HG03565 (cell line): ENCODE measurements around the gene LEKR1.
"Not testable (repeated sequence)": the region's sequence is repeated elsewhere in the genome, so short reads cannot be mapped to it uniquely, and the experiment has no call there.

ENCODE experiments used
- ATAC-seq: cut with Tn5 transposase; IDR thresholded peaks from one replicate; pipeline ENCODE4 v1.9.1; 2021; ENCODE audit warnings: mild to moderate bottlenecking, moderate library complexity; ENCODE audit not compliant: unreplicated experiment

Gene LEKR1

GRCh38 chr3:156834435-156834834 lies 8.3 kb downstream of the LEKR1 start:
- ATAC-seq, result no peak

DNA sequence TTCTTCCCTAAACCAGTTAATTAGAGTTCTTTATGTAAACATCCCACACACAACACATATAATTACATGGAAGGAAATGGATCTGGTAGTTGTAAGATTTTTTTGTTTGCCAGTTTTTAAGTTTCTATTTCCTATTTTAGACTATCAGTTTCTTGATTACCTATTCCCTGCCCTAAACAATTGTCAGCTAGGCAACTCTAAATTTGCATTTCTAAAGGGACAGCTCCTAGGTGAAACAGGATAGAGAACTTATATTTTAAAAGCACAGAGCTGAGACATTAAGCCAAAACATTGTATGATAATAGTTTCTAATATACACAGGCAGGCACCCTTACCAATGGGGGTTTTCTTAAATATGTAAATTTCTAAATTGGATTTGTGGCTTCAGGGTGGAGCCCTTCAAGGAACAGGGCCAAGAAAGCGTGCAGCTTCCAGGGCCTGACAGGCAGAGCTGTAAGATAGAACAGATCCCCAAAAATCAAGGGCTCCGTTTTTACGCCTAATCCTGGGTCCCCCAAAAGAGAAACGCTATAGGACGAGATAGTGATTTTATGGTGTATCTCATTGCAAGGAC lies 8.9 kb downstream of the LEKR1 start:
- no peak for ATAC-seq

- ATAC-seq, result no peak
Measured at GRCh38 chr3:156836701-156837100, 10.5 kb downstream of the LEKR1 start.

GRCh38 chr3:156837115-156837514 lies 11.0 kb downstream of the LEKR1 start:
- ATAC-seq, result no peak

GRCh38 chr3:156838035-156838434 lies 11.9 kb downstream of the LEKR1 start:
- ATAC-seq, result no peak

GRCh38 chr3:156840826-156841689 lies 14.9 kb downstream of the LEKR1 start:
- ATAC-seq, result no peak

DNA sequence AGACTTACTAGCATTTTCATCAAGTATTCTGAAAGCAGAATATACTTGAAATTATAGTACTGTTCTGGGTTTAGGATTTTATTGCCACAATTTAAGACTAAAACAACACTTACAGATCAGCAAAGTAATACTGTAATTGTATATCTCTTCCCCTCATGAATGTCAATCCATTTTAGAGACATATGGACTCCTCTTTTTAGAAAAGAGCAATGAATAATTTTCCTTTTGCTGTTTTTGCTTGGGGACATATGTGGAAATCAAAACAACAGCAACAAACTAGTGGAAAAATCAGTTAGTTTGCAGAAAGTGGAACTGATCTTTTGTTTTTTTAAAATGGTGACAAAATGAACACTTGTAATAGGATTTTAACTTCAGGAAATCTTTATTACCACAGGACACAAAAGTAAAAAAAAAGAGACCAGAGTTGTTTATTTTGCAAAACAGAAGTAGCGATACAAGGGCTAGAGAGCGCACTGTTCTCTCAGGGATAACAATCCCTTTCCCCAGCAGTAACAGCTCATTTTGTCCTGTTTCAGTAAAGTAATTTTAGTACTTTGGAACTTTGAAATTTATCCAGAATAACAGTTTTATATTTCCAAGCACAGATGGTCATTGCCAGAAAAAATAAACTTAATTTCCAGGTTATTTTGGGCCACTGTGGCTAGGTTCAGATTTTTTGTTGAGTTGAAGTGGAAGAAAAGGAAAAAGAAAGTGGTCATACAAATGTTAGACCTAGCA lies 17.1 kb downstream of the LEKR1 start:
- ATAC-seq, result no peak

DNA sequence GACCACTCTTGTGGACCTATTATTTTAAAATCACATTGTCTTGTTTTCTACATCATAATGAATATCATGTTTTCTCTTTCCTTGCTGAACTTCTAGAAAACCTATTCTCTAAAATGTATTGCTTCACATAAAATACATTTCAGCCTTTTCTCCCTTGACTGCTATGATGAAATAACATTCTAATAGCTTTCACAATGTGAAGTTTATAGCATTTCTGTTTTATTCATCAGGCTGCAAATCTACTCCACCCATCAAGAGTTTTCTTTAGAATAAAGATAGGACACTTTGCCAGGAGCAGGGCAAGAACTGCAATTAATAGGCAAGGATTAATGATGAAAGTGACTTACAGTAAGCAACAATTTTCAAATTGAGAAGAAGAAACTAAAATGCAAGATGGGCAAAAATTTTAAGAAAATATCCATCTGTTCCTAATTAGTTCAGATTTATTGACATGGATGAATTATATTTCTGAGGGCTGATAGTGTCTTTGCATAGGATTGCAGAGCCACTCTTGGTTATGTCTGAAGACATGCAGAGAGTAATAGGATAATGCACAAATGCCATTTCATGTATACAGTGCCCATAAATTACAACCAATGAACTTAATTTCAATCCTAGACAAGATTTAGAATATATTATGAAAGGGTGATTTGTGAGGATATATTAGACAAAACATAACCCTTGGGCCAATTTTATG lies 21.7 kb downstream of the LEKR1 start:
- no peak for ATAC-seq

- ATAC-seq, result peak; percentile 97
Measured at GRCh38 chr3:156859578-156859977, 33.4 kb downstream of the LEKR1 start.

DNA sequence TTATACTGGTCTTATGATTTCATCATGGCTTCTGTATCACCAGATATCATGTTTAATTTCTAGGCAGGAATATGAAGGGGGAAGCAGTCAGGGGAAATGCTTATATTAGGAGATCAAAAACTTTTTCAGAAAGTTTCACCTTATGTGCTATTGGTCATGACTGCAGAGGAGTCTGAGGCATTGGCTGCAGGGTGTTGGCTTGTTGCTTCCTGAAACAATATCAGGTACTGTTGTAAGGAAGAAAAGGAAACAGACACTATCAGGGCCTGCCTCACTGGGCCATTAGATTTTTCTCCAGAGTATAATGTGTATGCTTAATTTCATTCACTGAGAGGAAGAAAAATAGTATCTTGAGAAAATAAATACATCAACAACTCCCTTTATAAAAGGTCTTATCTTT lies 34.7 kb downstream of the LEKR1 start:
- no peak for ATAC-seq

DNA sequence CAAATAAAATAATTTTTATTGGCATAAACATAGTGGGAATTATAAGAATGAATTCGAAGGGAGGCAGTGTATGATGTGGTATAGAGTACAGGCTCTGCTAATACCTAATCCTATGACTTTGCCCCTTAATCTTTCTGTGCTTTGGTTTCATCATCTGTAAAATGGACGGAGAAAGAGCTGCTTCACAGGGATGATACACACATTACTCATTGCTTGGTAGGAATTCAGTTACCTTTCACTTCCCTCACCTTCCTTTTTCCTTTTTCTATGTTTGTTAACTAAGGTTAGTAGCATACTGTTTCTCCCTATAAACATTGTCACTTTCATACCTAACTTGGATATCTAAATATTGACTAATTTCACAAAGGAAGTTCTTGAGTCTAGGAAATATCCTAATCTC lies 36.2 kb downstream of the LEKR1 start:
- no peak for ATAC-seq

DNA sequence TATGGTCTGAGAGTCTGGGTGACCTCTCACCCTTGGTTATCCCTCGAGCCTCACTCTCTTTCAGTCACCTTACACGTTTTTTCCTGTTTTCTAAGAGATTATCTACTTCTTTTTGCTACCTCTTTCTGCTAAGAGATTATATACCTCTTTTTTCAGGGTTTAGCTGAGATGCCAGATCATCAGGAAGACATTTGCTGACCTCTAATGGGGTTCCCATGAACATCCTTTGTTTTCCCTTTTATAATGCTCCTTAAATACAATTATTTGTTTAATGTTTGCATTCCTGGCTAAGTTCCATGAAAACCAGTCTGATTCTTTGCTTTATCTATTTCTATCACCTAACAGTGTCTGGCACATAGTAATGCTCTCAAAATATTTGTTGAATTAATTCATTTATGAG lies 39.6 kb downstream of the LEKR1 start:
- ATAC-seq, result no peak

DNA sequence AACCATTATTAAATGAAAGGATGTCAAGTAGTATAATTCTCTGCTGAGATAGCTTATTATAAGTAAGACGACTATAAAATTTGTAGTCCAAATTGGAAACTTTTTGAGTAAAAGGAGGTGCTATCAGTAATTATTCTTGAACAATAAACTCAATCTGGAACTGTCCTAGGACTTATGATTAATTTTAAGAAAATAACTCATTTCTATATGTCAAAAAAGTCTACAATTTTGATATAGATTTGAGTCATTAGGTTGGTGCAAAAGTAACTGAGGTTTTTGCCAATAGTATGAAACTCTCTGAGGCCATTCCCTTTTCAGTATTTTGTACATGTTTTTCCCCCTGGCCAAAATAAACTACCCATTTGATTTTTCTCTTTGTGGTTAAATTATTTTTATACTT lies 41.0 kb downstream of the LEKR1 start:
- ATAC-seq, result no peak

DNA sequence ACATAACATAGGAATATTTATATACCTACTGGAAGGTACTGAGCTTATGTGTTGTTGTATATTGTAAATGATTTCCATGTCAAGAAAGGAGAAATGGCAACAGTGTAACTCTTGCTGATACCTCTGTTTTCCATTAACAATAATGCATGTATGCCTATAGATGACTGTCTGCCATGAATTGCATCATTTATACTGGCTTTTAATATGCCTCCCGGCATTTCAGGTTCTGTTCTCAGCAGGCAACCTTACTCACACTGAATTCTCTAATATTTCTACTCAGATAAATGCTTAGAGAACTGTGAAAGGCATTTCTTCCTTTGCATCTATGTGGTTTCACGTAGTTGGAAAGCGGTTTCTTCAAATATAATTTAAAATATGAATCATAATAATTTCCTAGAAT lies 41.8 kb downstream of the LEKR1 start:
- no peak for ATAC-seq

- ATAC-seq, result no peak
Measured at GRCh38 chr3:156873906-156874305, 47.8 kb downstream of the LEKR1 start.

DNA sequence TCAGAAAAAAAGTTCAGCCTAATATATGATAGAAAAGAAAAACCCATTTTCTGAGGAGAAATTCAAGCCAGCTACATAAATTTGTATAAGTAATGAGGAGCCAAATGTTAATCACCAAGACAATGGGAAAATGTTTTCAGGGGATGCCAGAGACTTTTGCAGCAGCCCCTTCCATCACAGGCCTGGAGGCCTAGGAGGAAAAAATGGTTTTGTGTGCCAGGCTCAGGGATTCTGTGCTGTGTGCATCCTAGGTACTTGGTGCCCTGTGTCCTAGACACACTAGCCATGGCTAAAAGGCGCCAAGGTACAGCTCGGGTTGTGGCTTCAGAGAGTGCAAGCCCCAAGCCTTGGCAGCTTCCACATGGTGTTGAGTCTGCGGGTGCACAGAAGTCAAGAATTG lies 53.3 kb downstream of the LEKR1 start:
- ATAC-seq, result not testable (repeated sequence)

DNA sequence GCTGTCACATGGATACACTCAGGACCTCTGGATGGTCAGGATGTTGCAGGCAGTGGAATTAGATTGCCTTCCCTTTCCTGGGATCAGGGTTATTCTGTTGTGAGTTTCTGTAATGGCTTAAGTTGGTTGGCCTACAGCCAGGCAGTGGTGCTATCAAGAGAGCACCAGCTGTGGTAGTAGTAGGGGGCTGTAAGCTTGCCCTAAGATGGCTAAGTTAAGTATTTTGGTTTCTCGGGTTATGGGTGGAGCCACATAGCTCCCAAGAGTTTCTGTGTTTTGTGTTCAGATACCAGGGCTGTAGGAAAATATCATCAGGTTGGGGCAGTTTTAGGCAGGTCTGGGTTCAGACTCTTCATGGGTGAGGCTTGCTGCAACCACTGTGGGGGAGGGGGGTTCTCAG lies 59.6 kb downstream of the LEKR1 start:
- ATAC-seq, result no peak

GRCh38 chr3:156888176-156888575 lies 62.0 kb downstream of the LEKR1 start:
- ATAC-seq, result no peak

GRCh38 chr3:156888576-156888975 lies 62.4 kb downstream of the LEKR1 start:
- ATAC-seq, result no peak

GRCh38 chr3:156892701-156893100 lies 66.5 kb downstream of the LEKR1 start:
- no peak for ATAC-seq

DNA sequence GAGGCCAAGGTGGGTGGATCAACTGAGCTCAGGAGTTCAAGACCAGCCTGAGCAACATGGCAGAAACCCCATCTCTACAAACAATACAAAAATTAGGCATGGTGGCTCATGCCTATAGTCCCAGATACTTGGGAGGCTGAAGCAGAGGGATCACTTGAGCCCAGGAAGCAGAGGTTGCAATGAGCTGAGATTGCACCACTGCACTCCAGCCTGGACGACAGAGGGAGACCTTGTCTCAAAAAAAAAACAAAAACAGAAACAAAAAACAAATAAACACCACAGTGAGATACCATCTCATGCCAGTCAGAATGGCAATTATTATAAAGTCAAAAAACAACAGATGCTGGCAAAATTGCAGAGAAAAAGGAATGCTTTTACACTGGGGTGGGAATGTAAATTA lies 69.2 kb downstream of the LEKR1 start:
- not testable (repeated sequence) for ATAC-seq
